IMR-90 (cell line): ENCODE measurements around the gene MUC5B. TPM values are rescaled to one million over a fixed set of nuclear protein-coding genes. Genes with fewer than 3 reads are reported as not detected.

Experiments
- ATAC-seq: fragments of 200-7000 bp; cut with Tn5 transposase; 2 replicates; pipeline ENCODE4 v1.9.1; 2020; ENCODE audit warnings: low read depth, mild to moderate bottlenecking, moderate library complexity
- BruUV-seq: library from RNA; stranded (reverse); fragments of 400-500 nt; replicated peaks from 2 replicates; lab custom pipeline; 2021; lab: Mats Ljungman, UMichigan
- CTCF ChIA-PET: fragments of 300-600 bp; formaldehyde crosslinking; extraction: SDS; loops from one replicate; lab custom pipeline; 2021; ENCODE audit warnings: antibody characterized with exemption; lab: Yijun Ruan, JAX
- POLR2A ChIA-PET: fragments of 300-600 bp; sonication (Branson Sonifier 250); formaldehyde crosslinking; loops from one replicate; lab custom pipeline; 2022; ENCODE audit warnings: antibody characterized with exemption; ENCODE audit not compliant: unreplicated experiment; lab: Charles Lee
- DNase-seq: peaks from one replicate; pipeline ENCODE4 v3.0.0; 2013
- H2AFZ ChIP-seq: replicated peaks from 2 replicates; pipeline ENCODE3; 2013; ENCODE audit warnings: low read length, mild to moderate bottlenecking; ENCODE audit not compliant: poor library complexity
- H2AK5ac ChIP-seq: 2 replicates; pipeline ENCODE4 v1.6.1; 2013; ENCODE audit warnings: low read depth, low read length, inconsistent platforms
- H2AK9ac ChIP-seq: replicated peaks from 2 replicates; pipeline ENCODE3; 2013; ENCODE audit warnings: mild to moderate bottlenecking, low read depth, low read length, moderate library complexity; ENCODE audit not compliant: poor library complexity
- H2BK120ac ChIP-seq: 2 replicates; pipeline ENCODE4 v1.6.1; 2013; ENCODE audit warnings: low read depth, low read length, inconsistent platforms
- H2BK15ac ChIP-seq: 3 replicates; pipeline ENCODE4 v1.6.1; 2013; ENCODE audit warnings: low read depth, low read length, inconsistent platforms
- H2BK20ac ChIP-seq: 2 replicates; pipeline ENCODE4 v1.6.1; 2013; ENCODE audit warnings: low read depth, mild to moderate bottlenecking, inconsistent platforms, low read length, moderate library complexity
- H2BK5ac ChIP-seq: 2 replicates; pipeline ENCODE4 v1.6.1; 2013; ENCODE audit warnings: mild to moderate bottlenecking, low read depth, low read length, inconsistent platforms; ENCODE audit not compliant: poor library complexity, severe bottlenecking
- H3K14ac ChIP-seq: replicated peaks from 2 replicates; pipeline ENCODE4 v1.6.1; 2013; ENCODE audit warnings: low read depth, low read length, inconsistent platforms
- H3K18ac ChIP-seq: 2 replicates; pipeline ENCODE4 v1.6.1; 2013; ENCODE audit warnings: low read depth, low read length, control low read depth
- H3K23ac ChIP-seq: 2 replicates; pipeline ENCODE4 v1.6.1; 2013; ENCODE audit warnings: low read depth, low read length, inconsistent platforms
- H3K27ac ChIP-seq: 2 replicates; pipeline ENCODE4 v1.5.1; 2013; ENCODE audit warnings: mild to moderate bottlenecking, control low read depth, low read length; ENCODE audit not compliant: insufficient read depth
- H3K27me3 ChIP-seq: 2 replicates; pipeline ENCODE4 v1.6.1; 2013; ENCODE audit warnings: low read length; ENCODE audit not compliant: control insufficient read depth, insufficient read depth
- H3K36me3 ChIP-seq: 2 replicates; pipeline ENCODE4 v1.6.1; 2013; ENCODE audit warnings: low read length, mixed read lengths; ENCODE audit not compliant: control insufficient read depth, insufficient read depth
- H3K4ac ChIP-seq: 2 replicates; pipeline ENCODE4 v1.6.1; 2013; ENCODE audit warnings: low read depth, low read length, inconsistent platforms
- H3K4me1 ChIP-seq: 2 replicates; pipeline ENCODE4 v1.6.1; 2013; ENCODE audit warnings: low read length, mixed read lengths; ENCODE audit not compliant: control insufficient read depth, insufficient read depth
- H3K4me2 ChIP-seq: 2 replicates; pipeline ENCODE4 v1.6.1; 2013; ENCODE audit warnings: low read depth, mild to moderate bottlenecking, control low read depth, low read length, moderate library complexity
- H3K4me3 ChIP-seq: 2 replicates; pipeline ENCODE4 v1.5.1; 2013; ENCODE audit warnings: low read depth, mild to moderate bottlenecking, control low read depth, low read length, moderate library complexity; ENCODE audit not compliant: insufficient read depth
- H3K56ac ChIP-seq: 2 replicates; pipeline ENCODE4 v1.6.1; 2013; ENCODE audit warnings: low read length, inconsistent platforms; ENCODE audit not compliant: insufficient read depth; ENCODE audit errors: extremely low read depth
- H3K79me1 ChIP-seq, 2 experiments: 2 replicates each; pipeline ENCODE4 v1.6.1; 2013; ENCODE audit warnings: low read length in 2 of 2, inconsistent platforms in 1 of 2, low read depth in 1 of 2
- H3K9ac ChIP-seq: 2 replicates; pipeline ENCODE4 v1.6.1; 2013; ENCODE audit warnings: low read depth, low read length, control low read depth
- H3K9me1 ChIP-seq: 2 replicates; pipeline ENCODE4 v1.6.1; 2013; ENCODE audit warnings: low read length, inconsistent platforms; ENCODE audit not compliant: insufficient read depth
- H3K9me3 ChIP-seq: 2 replicates; pipeline ENCODE4 v1.6.1; 2013; ENCODE audit warnings: low read length; ENCODE audit not compliant: control insufficient read depth, insufficient read depth
- H4K20me1 ChIP-seq: 2 replicates; pipeline ENCODE4 v1.6.1; 2013; ENCODE audit warnings: low read length, inconsistent platforms; ENCODE audit not compliant: insufficient read depth
- H4K5ac ChIP-seq: 2 replicates; pipeline ENCODE4 v1.6.1; 2013; ENCODE audit warnings: mild to moderate bottlenecking, low read depth, low read length, control low read depth
- H4K8ac ChIP-seq, 2 experiments: 2 replicates each; pipeline ENCODE4 v1.6.1; 2013; ENCODE audit warnings: low read depth in 2 of 2, low read length in 2 of 2, control low read depth in 1 of 2, inconsistent platforms in 1 of 2
- H4K91ac ChIP-seq: 2 replicates; pipeline ENCODE4 v1.6.1; 2013; ENCODE audit warnings: low read depth, low read length, inconsistent platforms; ENCODE audit not compliant: insufficient read depth
- BHLHE40 ChIP-seq: fragments of 150-350 bp; IDR thresholded peaks from 2 replicates; pipeline ENCODE4 v1.6.1; 2016; ENCODE audit warnings: mild to moderate bottlenecking, low read depth, low read length
- CEBPB ChIP-seq: IDR thresholded peaks from 2 replicates; pipeline ENCODE4 v1.6.1; 2012; ENCODE audit warnings: low read depth, low read length, improper control_type of control experiment
- CHD1 ChIP-seq: IDR thresholded peaks from 2 replicates; pipeline ENCODE4 v1.6.1; 2012; ENCODE audit warnings: low read depth, low read length, improper control_type of control experiment
- FOS ChIP-seq: fragments of 150-350 bp; IDR thresholded peaks from 2 replicates; pipeline ENCODE4 v1.6.1; 2016; ENCODE audit warnings: low read depth, low read length
- MAFK ChIP-seq: IDR thresholded peaks from 2 replicates; pipeline ENCODE4 v1.6.1; 2012; ENCODE audit warnings: low read depth, low read length, improper control_type of control experiment
- MAZ ChIP-seq: IDR thresholded peaks from 2 replicates; pipeline ENCODE4 v1.6.1; 2012; ENCODE audit warnings: low read depth, mild to moderate bottlenecking, low read length, improper control_type of control experiment, moderate library complexity, borderline replicate concordance
- MXI1 ChIP-seq: IDR thresholded peaks from 2 replicates; pipeline ENCODE4 v1.6.1; 2012; ENCODE audit warnings: low read depth, mild to moderate bottlenecking, low read length, moderate library complexity, borderline replicate concordance
- NFE2L2 ChIP-seq: fragments of 150-350 bp; IDR thresholded peaks from 2 replicates; pipeline ENCODE4 v1.6.1; 2016; ENCODE audit warnings: low read depth, mild to moderate bottlenecking, low read length
- POLR2A ChIP-seq: IDR thresholded peaks from 2 replicates; pipeline ENCODE4 v1.6.1; 2012; ENCODE audit warnings: mild to moderate bottlenecking, low read depth, low read length
- RAD21 ChIP-seq: IDR thresholded peaks from 2 replicates; pipeline ENCODE4 v1.6.1; 2012; ENCODE audit warnings: low read length, improper control_type of control experiment
- RCOR1 ChIP-seq: IDR thresholded peaks from 2 replicates; pipeline ENCODE4 v1.6.1; 2012; ENCODE audit warnings: mild to moderate bottlenecking, low read length, improper control_type of control experiment; ENCODE audit not compliant: insufficient replicate concordance
- RFX5 ChIP-seq: IDR thresholded peaks from 2 replicates; pipeline ENCODE4 v1.8.0; 2012; ENCODE audit warnings: low read depth, mild to moderate bottlenecking, low read length, moderate library complexity
- SMC3 ChIP-seq: fragments of 150-350 bp; IDR thresholded peaks from 2 replicates; pipeline ENCODE4 v1.6.1; 2016; ENCODE audit warnings: low read depth, mild to moderate bottlenecking, antibody characterized with exemption, low read length, moderate library complexity
- WGBS, 2 experiments: methylation state at CpG; one replicate each; pipeline versions ENCODE4 v1.1.5 to v1.1.7; 2013; ENCODE audit warnings: missing lambda C conversion rate in 2 of 2; ENCODE audit not compliant: insufficient read length in 1 of 2; ENCODE audit errors: extremely low coverage in 2 of 2; 5-methylcytosine and 5-hydroxymethylcytosine counted together
- dilution Hi-C: fragments of 300-500 bp; cut with HindIII; formaldehyde crosslinking; loops from one replicate; pipeline ENCODE4 v1.14.3; 2018; ENCODE audit warnings: low sequenced_read_pairs; ENCODE audit not compliant: unreplicated experiment
- in situ Hi-C: fragments of 300-500 bp; cut with MboI; formaldehyde crosslinking; loops from 3 replicates; pipeline ENCODE4 v1.14.3; 2019; ENCODE audit warnings: low sequenced_read_pairs, inconsistent platforms, mixed read lengths
- intact Hi-C: fragments of 100-400 bp; cut with micrococcal nuclease; formaldehyde crosslinking; loops from 2 replicates; pipeline ENCODE4 v1.10.0; 2022
- polyA plus RNA-seq, 3 experiments: library from polyadenylated mRNA; depleted of rRNA; stranded (reverse); fragments of >200 nt; gene quantifications; 2 replicates each; pipeline ENCODE4 v1.2.3, GENCODE V29; 2012; ENCODE audit warnings: low replicate concordance in 1 of 3
- total RNA-seq: library from RNA; depleted of rRNA; stranded (reverse); fragments of >200 nt; gene quantifications from 2 replicates; pipeline ENCODE4 v1.2.3, GENCODE V29; 2012
- TF ChIP-seq, protein P1 (sequence below): conservative IDR thresholded peaks from 2 replicates; pipeline ENCODE4 v1.5.1; 2012; ENCODE audit warnings: mild to moderate bottlenecking, low read depth, low read length, improper control_type of control experiment
- TF ChIP-seq, protein P2 (sequence below): fragments of 150-350 bp; IDR thresholded peaks from 2 replicates; pipeline ENCODE4 v1.6.1; 2017; ENCODE audit warnings: mild to moderate bottlenecking, antibody characterized with exemption, low read length, low read depth
- TF ChIP-seq, protein P3 (sequence below): fragments of 150-350 bp; IDR thresholded peaks from 2 replicates; pipeline ENCODE4 v1.6.1; 2016; ENCODE audit warnings: low read depth, mild to moderate bottlenecking, low read length, moderate library complexity, borderline replicate concordance

The MUC5B gene
- total and polyA plus RNA-seq, 2 of the 4 experiments (the other 2 are of a cell fraction), result not detected

DNA sequence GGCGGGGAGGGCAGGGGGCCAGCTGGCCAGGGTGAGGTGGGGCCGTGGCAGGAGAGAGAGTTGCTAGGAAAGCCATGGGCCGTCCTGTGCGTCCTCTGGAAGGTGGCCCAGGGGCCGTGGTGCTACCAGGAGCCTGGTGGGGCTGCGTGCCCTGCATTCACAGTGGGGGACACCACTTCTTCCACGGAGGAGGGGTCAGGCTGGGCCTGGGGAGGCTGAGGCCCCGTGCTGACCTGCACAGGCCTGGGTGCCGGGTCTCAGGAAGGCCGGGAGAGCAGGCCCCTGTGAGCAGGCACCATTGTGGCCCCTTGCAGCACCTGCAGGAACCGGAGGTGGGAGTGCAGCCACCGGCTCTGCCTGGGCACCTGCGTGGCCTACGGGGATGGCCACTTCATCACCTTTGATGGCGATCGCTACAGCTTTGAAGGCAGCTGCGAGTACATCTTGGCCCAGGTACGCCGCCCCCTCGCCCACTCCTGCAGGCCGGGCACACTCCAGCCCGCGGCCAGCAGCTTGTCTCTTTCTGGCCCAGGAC is 12.0 kb downstream of the MUC5B start:
- dilution Hi-C loops (no loop called here), intact Hi-C loops (no loop called here), in situ Hi-C loops (no loop called here)
- H4K8ac ChIP-seq, result no peak overlapping the region
- 66% methylated on average over 9 of the region's 23 CpGs; no CpG with 5 or more reads in 1 of the 2 experiments for WGBS, 2 experiments
- H3K18ac ChIP-seq, result no peak overlapping the region
- H3K4me3 ChIP-seq, result no peak overlapping the region
- no peaks in the 10 kb centered on the region for H3K36me3 ChIP-seq
- H3K9me1 ChIP-seq, result no peaks in the 10 kb centered on the region
- no peak overlapping the region for H2BK15ac ChIP-seq
- H3K4ac ChIP-seq, result no peak overlapping the region
- H2AK5ac ChIP-seq, result no peak overlapping the region
- TF ChIP-seq, protein P1, sequence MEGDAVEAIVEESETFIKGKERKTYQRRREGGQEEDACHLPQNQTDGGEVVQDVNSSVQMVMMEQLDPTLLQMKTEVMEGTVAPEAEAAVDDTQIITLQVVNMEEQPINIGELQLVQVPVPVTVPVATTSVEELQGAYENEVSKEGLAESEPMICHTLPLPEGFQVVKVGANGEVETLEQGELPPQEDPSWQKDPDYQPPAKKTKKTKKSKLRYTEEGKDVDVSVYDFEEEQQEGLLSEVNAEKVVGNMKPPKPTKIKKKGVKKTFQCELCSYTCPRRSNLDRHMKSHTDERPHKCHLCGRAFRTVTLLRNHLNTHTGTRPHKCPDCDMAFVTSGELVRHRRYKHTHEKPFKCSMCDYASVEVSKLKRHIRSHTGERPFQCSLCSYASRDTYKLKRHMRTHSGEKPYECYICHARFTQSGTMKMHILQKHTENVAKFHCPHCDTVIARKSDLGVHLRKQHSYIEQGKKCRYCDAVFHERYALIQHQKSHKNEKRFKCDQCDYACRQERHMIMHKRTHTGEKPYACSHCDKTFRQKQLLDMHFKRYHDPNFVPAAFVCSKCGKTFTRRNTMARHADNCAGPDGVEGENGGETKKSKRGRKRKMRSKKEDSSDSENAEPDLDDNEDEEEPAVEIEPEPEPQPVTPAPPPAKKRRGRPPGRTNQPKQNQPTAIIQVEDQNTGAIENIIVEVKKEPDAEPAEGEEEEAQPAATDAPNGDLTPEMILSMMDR, result no peak
- TF ChIP-seq MAFK (no peak), FOS (no peak), CEBPB (no peak), RCOR1 (no peak), RFX5 (no peak), RAD21 (no peak), BHLHE40 (no peak), SMC3 (no peak), MAZ (no peak), NFE2L2 (no peak), MXI1 (no peak), CHD1 (no peak), POLR2A (no peak)
- TF ChIP-seq, protein P2, sequence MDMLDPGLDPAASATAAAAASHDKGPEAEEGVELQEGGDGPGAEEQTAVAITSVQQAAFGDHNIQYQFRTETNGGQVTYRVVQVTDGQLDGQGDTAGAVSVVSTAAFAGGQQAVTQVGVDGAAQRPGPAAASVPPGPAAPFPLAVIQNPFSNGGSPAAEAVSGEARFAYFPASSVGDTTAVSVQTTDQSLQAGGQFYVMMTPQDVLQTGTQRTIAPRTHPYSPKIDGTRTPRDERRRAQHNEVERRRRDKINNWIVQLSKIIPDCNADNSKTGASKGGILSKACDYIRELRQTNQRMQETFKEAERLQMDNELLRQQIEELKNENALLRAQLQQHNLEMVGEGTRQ, result no peak
- TF ChIP-seq, protein P3, sequence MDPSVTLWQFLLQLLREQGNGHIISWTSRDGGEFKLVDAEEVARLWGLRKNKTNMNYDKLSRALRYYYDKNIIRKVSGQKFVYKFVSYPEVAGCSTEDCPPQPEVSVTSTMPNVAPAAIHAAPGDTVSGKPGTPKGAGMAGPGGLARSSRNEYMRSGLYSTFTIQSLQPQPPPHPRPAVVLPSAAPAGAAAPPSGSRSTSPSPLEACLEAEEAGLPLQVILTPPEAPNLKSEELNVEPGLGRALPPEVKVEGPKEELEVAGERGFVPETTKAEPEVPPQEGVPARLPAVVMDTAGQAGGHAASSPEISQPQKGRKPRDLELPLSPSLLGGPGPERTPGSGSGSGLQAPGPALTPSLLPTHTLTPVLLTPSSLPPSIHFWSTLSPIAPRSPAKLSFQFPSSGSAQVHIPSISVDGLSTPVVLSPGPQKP, result no peak
- no peaks in the 10 kb centered on the region for H3K79me1 ChIP-seq
- no peak overlapping the region for H2BK20ac ChIP-seq
- no peaks in the 10 kb centered on the region for H3K9me3 ChIP-seq
- CTCF ChIA-PET, result no interaction called here
- H4K5ac ChIP-seq, result no peak overlapping the region
- H3K56ac ChIP-seq, result no peak overlapping the region
- POLR2A ChIA-PET, result no interaction called here
- H4K91ac ChIP-seq, result no peak overlapping the region
- no peak overlapping the region for H2AK9ac ChIP-seq
- BruUV-seq, result no TSS peak
- no peak overlapping the region for H3K9ac ChIP-seq
- ATAC-seq (no peak), DNase-seq (no peak)
- no peak overlapping the region for H3K27ac ChIP-seq
- H2BK120ac ChIP-seq, result no peak overlapping the region
- no peak overlapping the region for H3K23ac ChIP-seq
- H3K4me2 ChIP-seq, result no peak overlapping the region
- no peaks in the 10 kb centered on the region; the same call in 1 of the 2 replicates for H4K20me1 ChIP-seq
- H3K27me3 ChIP-seq, result no peaks in the 10 kb centered on the region; the same call in 1 of the 2 replicates
- no peaks in the 10 kb centered on the region for H3K4me1 ChIP-seq
- H2AFZ ChIP-seq, result no peak overlapping the region
- H3K14ac ChIP-seq, result no peak overlapping the region
- no peak overlapping the region for H2BK5ac ChIP-seq
